Embryonic facial prominence (tissue), 1 donor: Measurements from ENCODE around the gene TBC1D9B.

Experiments used
- DNase-seq: peaks from one replicate; pipeline ENCODE4 v3.0.0-alpha.2; 2016; ENCODE audit errors: extremely low spot score

Gene TBC1D9B

DNA sequence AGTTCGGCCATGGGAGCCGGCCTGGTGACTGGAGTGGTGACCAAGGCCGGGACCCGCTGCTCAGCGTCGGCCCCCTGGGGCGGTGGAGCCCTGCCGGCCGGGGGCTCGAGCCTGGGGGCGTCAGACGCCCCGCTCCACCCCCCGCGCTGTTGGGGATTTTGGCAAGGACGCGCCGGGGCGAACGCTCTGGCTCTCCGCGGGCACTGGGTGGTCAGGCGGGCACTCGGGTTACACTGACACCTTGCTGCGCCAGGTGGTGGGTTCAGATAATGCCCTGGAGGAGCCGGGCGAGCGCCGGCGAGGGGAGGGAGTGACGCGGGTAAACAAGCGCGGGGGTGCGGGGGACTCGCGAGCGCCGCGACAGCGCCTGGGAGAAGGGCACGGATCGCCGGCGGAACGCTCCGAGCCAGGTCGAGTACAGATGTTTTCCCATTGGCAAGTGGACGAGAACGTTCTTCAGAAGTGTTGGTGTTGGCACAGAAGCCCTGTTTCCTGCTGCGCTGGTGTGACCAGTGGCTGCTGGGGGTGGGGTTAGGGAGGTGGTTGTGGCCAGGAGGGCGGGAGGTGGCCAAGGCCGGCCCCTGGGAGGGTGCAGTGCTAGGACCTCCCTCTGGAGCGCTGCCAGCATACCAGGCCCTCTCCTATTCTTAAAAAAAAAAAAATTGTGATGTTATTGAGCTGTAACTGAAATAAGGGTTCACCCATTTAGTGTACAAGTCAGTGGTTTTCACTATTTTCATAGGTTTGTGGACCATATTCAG lies 86.2 kb downstream of the TBC1D9B start:
- peak; percentile 71 for DNase-seq

DNA sequence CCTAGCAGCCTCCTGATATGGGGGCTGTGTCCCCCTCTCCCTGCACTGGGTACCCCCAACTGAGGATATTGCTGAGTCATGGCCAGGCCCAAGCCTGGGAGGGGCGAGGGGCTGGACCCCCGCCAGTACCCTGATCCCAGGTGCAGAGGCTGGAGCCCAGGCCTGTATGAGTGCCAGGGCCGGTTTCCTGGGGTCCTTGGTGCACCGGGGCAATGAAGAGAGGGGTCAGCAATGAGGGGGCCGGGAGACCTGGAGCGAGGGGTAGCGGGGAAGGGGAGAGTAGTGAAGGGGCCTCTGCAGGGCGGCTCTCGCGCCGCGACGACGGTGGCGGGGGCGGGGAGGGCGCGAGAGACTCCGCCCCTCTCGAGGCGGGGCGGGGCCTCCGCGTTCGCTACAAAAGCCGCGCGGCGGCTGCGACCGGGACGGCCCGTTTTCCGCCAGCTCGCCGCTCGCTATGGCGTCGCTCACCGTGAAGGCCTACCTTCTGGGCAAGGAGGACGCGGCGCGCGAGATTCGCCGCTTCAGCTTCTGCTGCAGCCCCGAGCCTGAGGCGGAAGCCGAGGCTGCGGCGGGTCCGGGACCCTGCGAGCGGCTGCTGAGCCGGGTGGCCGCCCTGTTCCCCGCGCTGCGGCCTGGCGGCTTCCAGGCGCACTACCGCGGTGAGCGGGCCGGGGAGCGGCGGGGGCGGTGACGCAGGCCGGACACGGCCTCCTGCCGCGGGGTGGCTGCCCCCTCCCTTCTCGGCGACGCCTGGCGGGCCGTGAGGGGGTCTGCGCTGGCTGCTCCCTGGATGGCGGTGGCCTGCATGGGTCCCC lies 87.0 kb downstream of the TBC1D9B start, which contains the start of gene SQSTM1:
SQSTM1 (plus strand) TSS at position 423 of the 815 bp plus-strand sequence; CDS start at position 455, 32 bp downstream.
- peak; percentile 53 for DNase-seq

DNA sequence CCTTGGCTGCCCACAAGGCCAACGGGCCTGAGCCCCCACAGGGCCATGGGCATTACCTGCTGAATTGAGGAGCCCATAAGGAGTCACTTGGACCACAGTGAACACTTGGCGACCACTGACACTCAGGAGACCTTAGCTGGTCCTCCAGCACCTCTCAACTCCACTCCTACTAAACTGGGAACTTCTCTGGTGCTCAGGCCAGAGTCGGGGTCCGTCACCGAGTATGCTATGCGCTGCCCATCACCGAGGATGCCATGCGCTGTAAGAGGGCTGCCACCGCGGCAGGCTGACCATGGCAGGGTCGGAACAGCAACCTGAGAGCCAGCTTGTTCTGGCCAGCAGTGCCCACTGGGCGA lies 87.6 kb downstream of the TBC1D9B start:
- DNase-seq: no peak

DNA sequence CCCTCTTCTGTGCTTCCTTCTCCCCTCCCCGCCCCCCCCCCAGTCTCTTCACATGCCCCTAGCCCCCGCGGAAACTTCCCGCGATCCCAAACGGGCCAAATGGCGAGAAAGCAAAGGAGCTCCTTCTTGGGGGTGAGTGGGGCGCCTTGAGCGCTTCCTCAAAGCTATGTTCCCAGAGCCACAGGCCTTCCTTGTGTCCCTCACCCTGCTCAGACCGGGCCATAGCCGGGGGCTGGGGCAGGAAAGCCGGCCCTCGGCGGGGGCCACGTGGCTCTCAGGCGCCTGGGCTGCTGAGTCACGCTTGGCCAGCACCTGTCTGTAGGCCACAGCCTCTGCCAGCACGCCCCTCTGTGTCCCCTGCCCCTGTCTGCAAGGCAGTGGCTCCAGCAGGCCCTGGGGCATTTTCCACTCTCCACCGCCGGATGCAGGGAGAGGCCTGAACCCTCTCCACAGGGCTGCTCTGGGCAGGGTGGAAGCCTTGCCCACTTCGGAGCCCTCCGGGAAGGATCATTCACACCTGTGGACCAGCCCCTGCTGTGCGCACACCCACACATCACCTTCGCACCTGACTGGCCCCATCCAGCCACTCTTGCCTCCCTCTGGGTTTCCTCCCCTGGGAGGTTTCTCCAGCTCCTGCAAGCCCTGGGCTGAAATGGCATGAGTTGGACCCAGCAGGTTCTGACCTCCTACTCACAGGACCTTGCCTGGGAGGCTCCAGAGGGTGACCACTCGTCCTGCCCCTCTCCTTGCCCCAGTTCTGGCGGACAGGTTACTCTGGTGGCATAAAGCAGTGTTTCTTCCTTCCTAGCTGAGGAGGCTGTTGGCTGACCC lies 88.2 kb downstream of the TBC1D9B start:
- DNase-seq: no peak

DNA sequence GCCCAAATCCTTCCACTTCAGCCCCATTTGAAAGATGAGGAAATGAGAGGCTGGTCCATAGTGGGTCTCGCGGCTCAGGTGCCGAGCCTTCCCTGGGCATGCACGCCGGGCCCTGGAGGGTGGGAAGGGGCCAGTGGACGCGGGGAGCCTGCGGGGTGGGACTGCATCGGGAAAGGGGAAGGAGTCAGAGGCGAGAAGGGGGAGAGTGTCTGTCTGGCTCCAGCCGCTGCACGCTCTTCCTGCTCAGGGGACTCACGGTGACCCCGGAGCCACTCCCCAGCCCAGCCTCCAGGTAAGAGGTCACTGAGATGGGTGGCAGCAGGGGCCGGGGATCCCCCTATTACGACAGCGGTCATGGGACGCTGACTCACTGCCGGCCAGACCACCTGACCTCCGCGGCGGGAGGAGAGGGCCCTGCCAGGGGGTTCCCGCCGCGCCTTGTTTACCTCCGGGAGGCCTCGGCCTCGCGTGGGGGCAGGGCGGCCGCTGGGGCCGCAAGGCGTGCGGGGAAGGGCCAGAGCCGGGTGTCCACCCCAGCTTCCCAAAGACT lies 88.9 kb downstream of the TBC1D9B start:
- DNase-seq: no peak

DNA sequence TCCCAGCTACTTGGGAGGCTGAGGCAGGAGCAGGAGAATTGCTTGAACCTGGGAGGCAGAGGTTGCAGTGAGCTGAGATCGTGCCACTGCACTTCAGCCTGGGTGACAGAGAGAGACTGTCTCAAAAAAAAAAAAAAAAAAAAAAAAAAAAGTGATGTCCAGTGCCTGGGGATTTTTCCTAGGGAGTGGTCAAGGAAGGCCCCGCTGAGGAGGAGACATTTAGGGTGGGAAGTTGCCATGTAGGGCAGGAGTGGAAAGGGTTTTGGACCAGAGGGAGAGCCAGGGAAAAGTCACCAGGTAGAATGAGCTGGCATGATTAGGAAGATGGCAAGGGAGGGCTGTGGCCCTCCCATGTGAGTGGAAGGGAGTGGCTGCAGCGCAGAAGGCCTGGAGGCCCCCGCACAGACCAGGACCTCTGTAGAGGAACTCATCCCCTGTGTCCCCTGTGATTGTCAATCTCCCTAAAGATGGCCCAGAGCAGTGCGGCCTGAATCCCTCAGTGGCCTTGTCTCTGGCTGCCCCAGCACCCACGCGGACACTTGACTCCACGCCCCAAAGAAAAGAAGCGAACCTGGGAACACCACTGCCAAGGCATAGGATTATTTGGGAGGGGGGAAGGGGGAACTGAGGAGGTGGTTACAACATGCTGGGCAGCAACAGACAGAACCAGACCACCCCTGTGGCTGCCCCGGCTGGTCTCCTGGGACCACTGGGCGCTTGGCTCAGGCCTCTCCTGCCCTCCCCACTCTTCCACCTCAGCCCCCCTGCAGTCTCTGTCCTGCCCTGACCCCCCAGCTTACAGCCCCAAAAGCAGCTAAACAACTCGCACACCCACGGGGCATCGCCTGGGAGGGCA lies 89.6 kb downstream of the TBC1D9B start:
- DNase-seq: no peak

DNA sequence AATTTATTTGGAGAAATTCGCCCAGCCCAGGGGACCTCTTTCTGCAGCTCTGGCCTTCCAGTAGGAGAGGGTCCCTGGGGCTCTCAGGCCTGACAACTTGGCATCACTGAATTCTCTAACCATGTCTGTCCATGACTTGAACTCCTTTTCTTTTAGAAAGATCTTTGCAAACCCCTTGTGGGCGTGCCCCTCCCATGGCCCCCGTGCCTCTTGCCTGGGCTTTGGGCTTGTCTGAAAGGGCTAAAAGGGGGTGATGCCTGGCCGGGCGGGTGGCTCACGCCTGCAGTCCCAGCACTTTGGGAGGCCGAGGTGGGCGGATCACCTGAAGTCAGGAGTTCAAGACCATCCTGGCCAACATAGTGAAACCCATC lies 90.2 kb downstream of the TBC1D9B start:
- no peak for DNase-seq

DNA sequence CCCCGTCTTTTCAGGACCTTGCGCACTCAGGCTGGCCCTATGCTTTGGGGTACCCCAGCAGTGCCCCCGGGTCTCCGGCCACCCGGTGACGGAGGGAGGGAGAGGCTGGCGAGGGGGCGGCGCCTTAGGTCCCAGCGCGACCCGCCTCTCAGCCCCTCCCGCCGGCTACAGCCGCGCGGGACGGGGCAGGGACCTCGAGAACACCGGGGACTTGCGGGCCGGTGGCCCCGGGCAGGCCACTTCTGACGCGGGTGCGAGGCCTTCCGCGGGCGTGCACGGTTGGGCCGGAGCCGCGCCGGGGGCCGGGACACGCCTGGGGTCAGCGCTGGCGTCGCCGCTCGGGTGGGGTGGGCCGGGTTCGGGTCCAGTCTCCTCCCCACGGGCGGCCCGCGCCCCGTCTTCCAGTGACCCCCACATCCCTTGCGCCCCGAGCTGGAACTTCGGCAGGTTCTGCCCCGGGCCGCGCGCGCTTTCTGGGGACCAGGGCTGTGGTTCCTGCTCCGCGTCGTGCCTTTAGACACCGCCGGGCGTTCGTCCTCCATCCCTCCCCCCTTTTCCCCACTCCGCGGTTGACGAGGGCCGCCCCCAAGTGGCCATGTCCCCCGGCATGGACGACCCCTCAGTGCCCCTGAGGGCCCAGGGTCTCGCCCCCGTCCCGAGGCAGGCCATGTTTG lies 90.8 kb downstream of the TBC1D9B start:
- no peak for DNase-seq

DNA sequence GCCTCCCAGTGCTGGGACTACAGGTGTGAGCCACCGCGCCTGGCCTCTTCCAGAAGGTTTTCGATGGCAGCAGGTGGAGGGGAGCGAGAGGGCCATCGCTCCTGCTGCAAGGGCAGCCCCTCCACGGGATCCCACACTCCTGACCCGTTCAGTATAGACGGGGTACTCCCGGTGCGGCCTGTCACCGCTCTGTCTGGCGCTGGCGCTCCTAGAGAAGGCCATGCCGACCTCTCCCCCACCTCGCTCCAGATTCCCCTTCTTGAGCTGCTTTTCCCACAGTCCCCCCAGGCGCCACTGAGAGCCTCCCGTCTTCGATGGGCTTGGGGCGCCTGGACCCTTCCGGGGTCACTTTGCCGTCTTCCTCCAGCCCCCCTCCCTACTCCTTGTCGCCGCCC lies 91.3 kb downstream of the TBC1D9B start:
- DNase-seq: no peak

DNA sequence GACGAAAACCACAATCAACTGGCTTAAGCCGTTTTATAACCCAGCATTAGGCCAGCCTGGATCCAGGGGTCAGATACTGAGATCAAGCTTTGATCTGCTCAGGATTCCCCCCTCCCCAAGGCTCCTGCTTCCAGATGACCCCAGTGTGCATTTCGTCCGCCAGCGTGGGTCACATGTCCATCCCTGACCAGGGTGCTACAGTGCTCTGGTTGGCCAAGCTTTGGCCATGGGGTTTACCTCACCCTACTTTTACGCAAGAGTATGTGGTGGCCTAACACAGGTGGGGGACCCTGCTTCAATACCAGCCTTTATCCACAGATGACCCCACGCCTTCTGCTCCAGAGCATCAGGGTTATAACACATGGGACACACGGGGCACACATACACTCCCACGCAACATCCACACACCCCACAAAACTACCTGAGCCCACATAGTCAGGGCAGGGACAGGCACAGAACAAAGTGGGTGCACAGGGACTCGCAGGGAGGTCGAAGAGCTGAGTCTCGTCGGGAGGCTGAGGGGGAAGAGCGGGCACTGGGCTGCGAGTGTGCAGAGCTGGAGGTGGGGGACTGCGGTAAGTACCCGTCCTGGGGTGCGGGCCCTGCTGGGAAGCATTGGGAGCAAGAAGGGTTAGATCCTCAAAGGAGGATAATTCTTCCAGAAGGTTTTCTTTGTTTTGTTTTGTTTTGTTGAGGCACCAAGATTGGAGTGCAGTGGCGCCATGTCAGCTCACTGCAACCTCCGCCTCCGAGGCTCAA lies 92.0 kb downstream of the TBC1D9B start:
- DNase-seq: no peak

DNA sequence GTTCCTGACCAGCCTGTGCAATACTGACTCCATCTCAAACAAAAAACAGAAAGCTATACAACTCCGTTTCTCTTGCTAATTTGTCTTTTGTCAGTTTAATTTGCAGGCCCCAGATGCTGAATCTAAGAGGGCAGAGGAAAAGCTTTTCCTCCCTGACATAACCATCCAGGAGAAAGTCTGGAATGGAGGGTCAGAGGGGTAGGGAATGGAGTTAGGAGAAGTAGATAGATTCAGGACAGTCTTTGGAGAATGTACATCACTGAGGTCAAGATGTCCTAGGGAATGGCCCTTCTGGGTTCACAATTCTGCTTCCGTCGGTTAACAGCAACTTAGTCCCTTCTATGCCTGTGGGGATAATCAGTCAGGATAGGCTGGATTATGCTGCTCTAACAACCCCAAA lies 93.6 kb downstream of the TBC1D9B start:
- no peak for DNase-seq

DNA sequence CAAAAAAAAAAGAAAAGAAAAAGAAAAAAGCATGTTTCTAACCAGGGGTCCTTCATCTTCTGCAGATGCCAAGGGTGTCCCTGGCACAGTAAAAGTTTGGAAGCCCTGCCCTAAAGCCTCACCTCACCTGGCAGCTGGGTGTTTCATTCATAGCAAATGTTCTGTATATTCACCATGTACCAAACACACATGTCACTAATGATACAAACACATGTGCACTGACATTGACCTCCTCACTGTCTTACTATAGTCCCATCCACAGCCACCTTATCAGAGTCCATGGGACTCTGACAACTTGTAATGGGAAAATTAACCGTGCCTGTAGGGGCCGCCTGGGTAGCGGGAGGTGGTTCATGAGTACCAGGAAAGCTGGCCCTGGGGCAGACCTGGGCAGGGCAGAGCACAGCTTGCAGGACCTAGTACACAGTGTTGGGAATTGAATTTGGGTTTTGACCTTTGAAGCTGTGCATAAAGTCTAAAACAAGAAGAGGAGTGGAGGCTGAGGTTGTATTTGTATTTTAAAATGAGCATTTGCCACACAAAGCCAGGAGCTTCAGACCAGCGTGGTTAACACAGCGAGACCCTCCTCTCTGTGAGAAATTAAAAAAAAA lies 94.6 kb downstream of the TBC1D9B start:
- no peak for DNase-seq

DNA sequence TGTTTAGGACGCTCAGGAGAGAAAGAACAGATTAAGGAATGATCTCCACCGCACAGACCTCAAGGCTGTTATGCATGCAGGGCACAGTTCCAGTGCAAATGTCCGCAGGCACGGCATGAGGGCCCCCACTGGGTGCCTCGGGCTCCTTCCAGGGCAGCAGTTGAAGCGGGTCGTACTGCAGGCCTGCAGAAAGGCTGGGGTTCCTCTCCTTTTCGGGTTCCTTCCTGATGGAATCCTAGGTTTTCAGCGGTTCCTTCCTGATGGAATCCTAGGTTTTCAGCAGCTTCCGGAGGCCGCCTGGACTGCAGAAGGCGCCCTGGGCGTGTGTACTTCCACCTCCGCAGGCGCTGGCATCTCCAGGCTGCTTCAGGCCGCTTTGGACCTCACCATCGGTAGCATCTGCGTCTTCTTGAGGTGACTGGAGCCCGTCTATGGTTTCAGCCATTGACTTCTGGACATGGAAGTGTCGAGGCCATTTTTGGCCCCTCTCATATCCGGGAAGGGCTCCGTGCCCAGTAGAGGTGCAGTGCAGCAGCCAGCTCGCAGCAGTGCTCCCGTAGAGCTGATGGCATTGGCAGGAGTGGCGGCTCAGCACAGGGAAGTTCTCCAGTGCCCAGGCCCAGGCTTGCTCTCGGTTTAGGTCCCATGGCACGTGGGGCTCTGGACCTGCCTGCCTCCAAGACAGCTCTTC lies 95.4 kb downstream of the TBC1D9B start:
- no peak for DNase-seq
